DMS53 treated with DMSO at 0.1 percent for 48 hours (cell line): ENCODE results near the gene SHF.
"Not testable (repeated sequence)": the region's sequence is repeated elsewhere in the genome, so short reads cannot be mapped to it uniquely, and the experiment has no call there.

Experiments used
- DNase-seq: peaks from one replicate; lab custom pipeline; 2025; ENCODE audit not compliant: unreplicated experiment; lab: John Stamatoyannopoulos, UW

The SHF gene

GRCh38 chr15:45187894-45188830 is at the start of gene SHF:
TSS of gene SHF (minus strand) at chr15:45187966. CDS start at chr15:45187951, 15 bp downstream.
- DNase-seq = peak; percentile 11

DNA sequence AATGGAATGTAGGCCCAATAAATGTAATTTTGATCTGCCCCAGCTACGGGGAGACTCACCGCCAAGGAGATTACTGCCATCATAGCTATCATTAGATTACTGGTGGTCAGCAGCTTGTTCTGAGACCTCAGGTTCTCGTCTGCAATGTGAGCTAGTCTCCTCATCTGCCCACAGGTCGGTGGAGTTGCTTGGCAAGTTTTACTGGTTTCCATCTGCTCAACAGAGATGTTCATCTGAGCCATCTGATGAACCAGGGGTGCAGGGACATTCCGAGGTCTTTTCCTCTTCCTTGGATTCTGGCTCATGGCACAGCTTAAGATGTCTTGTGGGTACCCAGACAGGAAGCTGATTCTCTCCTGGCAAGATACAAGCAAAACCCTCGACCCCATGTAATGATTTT is 49.0 kb upstream of the SHF start:
- not testable (repeated sequence) for DNase-seq

DNA sequence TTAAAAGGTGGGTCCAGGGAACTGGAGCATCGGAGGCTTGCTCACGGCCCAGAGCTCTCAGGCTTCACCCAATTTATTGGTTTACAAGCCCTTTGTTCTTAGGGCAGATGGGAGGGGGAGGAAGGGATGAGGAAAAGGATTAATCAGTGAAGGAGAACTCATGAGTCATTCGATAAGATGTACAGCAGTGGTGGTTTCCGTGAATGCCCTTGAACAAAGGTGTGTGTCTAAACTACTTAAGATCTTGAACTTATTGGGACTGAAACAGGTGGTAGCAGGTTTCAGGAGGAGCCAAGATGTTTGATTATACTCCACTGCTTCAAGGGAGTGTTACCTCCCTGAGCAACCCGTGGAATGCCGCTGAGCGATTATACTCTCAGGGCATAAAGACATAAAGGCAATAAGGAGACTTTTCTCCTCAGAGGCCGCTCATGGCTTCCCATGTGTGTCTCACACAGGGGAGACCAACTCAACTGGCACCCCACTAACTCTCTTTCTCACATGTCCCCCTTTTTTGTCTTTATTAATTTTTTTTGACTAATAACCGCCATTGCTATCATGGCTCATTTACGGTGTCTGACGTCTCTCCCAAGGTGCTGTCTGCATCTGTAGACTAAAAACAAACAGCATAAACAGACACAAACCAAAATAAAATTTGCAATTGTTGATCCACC is 46.9 kb upstream of the SHF start:
- DNase-seq = no peak

- DNase-seq = no peak
These were observed 44.2 kb upstream of the SHF start for GRCh38 chr15:45231864-45232562.

DNA sequence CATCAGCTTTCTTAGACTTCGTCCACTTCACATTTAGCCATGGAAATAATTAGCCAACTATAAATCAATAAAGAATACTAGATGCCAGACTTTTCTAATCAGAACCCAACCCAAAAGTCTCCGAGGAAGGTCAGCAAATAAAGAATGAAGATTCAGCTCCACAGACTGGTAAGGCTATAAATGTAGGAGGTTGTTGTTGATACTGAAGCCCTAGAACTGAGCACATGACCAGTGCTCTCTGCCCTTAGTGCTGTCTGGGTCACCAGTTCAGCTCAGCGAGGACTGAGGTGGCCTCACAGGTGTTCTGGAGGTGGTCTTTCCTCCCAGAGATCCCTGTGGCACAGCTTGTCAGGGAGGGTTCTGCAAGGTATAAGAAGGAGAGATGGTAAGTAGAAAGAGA is 43.4 kb upstream of the SHF start:
- DNase-seq = no peak

DNA sequence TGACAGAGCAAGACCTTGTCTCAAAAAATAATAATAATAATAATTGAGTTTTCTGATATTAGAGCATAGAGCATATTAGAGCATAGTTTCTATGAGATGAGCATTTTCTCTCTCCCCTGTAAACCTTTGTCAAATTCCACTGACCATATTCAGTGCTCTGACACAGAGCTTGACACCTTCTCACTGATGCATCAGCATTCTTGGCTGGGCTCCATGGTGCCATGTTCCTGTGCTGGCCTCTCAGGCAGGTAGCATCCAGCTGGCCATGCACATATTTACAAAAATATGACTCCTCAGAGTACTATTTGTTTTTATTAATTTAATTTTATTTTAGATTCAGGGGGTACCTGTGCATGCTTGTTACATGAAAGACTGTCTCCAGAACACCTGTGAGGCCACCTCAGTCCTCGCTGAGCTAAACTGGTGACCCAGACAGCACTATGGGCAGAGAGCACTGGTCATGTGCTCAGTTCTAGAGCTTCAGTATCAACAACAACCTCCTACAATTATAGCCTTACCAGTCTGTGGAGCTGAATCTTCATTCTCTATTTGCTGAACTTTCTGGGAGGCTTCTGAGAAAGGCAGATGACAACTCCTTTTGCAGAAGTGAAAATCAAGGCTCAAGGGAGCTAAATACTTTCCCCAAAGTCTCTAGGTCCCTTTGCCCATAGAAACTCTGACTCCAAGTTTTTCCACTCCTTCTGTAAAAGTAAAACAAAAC is 42.6 kb upstream of the SHF start:
- DNase-seq = no peak

GRCh38 chr15:45228931-45229330 is 41.2 kb upstream of the SHF start:
- no peak for DNase-seq

DNA sequence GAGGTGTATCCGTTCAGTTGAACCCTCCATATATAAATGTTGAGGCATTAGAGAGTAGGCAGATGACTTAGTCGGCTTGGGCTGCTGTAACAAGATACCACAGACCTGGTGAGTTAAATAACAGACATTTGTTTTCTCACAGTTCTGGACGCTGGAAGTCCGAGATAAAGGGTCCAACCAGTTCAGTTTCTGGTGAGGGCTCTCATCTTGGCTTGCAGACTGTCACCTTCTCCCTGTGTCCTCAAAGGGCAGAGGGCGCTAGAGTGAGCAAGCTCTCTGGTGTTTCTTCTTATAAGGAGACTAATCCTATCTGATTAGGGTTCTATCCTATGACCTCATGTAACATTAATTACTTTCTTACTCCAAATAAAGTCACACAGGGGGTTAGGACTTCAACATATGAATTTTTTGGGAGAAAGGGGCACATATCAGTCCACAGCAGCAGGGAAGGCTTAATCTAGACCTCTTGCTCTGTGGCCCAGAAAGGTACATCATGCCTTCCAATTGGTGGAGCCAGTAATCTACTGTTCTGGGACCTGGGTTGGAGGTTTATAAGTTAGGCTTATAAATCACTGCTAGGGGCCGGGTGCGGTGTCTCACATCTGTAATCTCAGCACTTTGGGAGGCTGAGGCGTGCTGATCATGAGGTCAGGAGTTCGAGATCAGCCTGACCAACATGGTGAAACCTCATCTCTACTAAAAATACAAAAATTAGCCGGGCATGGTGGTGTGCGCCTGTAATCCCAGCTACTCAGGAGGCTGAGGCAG is 37.9 kb upstream of the SHF start:
- no peak for DNase-seq

GRCh38 chr15:45224621-45225217 is 37.0 kb upstream of the SHF start:
- no peak for DNase-seq

DNA sequence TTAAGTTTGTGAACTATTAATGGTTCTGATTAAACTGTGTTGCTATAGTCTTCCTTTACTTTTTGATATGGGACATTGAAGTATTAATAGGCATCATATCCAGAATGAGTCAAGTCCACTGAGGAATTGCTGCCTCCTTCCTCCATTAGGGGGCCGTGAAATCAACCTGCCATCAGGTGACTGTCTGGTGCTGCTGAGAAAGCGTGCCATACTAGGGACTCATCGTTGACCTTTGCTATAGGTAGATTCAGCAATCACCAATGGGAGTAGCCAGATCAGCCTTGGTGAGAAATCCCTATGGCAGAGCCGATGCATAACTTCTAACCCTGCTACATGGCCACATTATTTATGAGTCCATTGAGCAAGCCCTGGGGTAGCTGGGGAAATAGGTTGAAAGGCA is 34.2 kb upstream of the SHF start:
- no peak for DNase-seq

- no peak for DNase-seq
These were observed 33.4 kb upstream of the SHF start for GRCh38 chr15:45221053-45221599.

DNA sequence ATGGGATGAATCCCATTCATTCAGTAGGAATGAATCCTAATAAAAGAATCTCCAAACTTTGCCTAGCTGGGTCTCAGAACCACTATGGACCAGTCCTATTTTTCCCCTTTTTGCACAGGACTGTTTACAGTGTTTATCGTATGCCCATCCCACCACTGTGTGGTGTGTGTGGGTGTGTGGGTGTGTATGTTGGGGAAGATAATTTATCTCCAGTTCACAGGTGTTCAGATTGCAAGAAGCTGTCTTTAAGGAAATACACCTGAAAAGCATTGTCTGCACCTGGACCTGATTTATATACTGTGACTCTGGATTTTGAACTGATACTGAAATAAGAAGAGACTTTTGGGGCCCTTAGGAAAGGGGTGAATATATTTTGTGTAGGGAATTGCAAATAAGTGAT is 24.7 kb upstream of the SHF start:
- DNase-seq = no peak

GRCh38 chr15:45205192-45205591 is 17.4 kb upstream of the SHF start:
- peak; percentile 62 for DNase-seq

GRCh38 chr15:45203182-45203581 is 15.4 kb upstream of the SHF start:
- no peak for DNase-seq

GRCh38 chr15:45201869-45202268 is 14.1 kb upstream of the SHF start:
- no peak for DNase-seq

DNA sequence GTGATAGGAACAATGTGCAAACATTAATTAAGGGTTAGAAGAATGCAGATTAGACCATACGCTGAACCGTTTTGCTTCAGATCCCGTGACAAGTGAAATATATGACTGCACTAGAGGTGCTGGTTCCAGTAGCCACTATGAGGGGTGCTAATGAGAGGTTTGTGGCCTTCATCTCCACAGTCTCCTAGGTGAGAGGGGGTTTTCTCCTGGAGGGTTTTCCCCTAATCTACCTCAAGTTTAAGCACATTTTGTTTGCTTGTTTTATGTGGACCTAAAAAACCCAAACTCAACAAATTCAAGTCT is 13.7 kb upstream of the SHF start:
- DNase-seq = no peak

DNA sequence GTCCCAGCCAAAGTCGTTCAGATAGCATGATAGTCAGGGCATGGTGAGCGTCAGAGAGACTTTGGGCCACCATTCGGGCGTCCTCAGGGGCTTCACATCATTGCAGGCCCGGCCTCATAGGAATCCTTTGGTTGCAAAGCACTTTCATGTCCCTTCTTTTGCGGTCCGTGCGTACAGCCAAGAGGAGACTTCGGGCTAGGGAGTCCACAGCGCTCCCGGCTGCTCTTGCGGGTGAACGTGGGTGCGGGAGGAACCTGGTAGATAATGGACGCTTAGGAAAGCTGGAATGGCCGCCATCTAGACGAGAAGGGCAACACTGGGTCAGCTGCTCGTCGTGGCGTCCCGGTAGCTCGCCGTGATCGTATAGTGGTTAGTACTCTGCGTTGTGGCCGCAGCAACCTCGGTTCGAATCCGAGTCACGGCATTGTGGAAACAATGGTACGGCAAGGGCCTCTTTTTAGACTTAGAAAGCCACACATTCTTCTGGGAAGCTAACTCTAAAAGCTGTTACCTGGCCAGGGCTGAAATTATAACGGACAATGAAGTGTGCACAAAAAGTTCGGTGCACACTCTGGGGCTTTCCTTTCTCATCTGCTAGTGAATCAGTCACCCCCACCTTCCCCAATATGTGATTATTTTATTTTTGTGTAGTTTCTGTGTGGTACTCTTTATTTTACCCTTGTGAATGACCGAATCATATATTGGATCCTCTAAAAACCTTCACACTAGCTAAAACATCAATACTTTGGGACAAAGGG is 13.2 kb upstream of the SHF start:
- DNase-seq = peak; percentile 85

DNA sequence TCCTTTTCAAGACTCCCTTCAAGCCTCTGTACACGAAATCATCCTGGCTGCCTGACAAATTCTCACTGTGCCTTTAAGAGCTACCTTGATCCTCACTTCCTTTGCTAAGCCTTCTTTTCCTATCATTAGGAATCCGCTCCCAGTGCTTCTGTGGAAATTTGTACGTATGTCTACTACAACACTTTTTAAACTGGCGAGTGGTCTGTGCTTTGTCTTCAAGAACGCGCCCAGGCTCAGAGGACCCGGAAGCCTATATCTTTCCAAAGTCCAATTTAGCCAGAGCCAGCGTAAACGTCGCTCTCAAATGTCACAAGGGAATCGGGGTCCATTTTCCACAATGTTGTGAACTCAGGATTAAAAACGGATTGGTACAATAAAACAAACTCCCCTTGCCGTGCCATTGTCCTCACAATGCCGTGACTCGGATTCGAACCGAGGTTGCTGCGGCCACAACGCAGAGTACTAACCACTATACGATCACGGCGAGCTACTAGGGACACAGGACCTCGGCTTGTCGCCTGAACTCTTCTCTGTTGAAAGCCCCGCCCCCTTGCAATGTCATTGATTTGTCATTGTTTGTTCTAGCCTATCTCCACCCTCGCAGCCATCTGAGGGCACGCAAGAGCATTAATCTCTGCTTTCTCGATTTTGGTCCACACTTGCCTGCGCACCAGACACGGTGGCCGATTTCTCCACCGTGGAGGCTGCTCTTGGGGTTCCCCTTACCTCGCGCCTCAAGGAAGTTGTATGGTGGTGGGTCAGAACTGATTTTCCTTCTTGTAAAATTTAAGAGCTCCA is 12.4 kb upstream of the SHF start:
- DNase-seq = peak; percentile 76
